ENCODE measurements around the gene C12orf43. TPM values are rescaled to one million over a fixed set of nuclear protein-coding genes. Genes with fewer than 3 reads are reported as not detected.

The C12orf43 gene
- total RNA-seq, 2 donors from 2014 or later, result 13.7 to 15.7 TPM

DNA sequence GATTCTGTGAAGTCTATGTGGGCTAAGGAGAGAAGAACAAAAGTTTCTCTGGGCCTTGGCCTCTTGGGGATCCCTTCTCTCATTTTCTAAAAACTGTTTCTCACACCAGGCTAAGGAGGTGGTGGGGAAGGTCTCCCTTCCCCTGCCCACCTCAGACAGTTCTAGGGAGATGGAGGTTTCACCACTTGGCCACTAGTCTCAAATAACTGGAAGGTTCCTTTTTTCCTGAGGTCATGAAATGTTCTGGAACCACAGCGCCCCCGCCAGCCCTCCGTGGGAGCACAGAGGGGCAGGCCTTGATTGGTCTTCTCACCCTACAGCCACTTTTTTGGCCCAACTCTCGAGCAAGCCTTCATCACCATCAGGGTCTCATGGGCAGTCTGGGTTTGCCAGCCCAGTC is 12.6 kb downstream of the C12orf43 start:
- intact Hi-C loops (cut with DNase I), result no loop called here
- DNase-seq (ENCODE audit: low spot score), result no peak

DNA sequence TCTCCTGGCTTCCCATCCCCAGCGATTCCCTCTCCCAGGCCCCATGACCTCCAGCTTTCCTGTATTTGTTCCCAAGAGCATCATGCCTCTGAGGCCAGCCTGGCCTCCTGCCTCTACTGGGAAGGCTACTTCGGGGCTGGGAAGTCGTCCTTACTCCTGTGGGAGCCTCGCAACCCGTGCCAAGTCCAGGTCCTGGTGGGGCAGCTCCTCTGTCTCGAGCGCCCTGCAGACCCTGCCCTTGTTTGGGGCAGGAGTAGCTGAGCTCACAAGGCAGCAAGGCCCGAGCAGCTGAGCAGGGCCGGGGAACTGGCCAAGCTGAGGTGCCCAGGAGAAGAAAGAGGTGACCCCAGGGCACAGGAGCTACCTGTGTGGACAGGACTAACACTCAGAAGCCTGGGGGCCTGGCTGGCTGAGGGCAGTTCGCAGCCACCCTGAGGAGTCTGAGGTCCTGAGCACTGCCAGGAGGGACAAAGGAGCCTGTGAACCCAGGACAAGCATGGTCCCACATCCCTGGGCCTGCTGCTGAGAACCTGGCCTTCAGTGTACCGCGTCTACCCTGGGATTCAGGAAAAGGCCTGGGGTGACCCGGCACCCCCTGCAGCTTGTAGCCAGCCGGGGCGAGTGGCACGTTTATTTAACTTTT is 14.3 kb downstream of the C12orf43 start:
- intact Hi-C loops (cut with DNase I), result no loop called here
- DNase-seq (ENCODE audit: low spot score), result peak; percentile 47

DNA sequence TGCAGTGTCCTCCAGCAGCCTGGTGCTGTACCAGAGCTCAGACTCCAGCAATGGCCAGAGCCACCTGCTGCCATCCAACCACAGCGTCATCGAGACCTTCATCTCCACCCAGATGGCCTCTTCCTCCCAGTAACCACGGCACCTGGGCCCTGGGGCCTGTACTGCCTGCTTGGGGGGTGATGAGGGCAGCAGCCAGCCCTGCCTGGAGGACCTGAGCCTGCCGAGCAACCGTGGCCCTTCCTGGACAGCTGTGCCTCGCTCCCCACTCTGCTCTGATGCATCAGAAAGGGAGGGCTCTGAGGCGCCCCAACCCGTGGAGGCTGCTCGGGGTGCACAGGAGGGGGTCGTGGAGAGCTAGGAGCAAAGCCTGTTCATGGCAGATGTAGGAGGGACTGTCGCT is 15.2 kb downstream of the C12orf43 start:
- peak; percentile 73 for DNase-seq (ENCODE audit: low spot score)
- intact Hi-C loops (cut with DNase I), result no loop called here

DNA sequence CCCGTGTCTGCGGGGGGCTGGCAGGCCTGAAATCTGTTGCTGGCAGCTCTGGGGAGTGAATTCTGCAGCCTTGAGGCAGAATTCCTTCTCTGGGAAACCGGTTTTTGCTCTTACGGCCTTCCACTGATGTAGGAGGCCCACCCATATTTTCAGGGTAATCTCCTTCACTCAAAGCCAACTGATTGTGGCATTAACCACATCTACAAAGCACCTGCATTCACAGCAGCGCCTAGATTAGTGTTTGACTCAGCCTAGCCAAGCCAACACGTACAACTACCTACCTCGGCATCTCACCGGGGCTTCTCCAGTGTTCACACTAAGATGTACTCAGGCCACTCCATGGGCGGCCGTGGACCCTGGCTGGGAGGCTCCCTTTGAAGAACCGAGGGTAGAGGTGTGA is 15.8 kb downstream of the C12orf43 start:
- intact Hi-C loops (cut with DNase I), result no loop called here
- DNase-seq (ENCODE audit: low spot score), result peak; percentile 62

DNA sequence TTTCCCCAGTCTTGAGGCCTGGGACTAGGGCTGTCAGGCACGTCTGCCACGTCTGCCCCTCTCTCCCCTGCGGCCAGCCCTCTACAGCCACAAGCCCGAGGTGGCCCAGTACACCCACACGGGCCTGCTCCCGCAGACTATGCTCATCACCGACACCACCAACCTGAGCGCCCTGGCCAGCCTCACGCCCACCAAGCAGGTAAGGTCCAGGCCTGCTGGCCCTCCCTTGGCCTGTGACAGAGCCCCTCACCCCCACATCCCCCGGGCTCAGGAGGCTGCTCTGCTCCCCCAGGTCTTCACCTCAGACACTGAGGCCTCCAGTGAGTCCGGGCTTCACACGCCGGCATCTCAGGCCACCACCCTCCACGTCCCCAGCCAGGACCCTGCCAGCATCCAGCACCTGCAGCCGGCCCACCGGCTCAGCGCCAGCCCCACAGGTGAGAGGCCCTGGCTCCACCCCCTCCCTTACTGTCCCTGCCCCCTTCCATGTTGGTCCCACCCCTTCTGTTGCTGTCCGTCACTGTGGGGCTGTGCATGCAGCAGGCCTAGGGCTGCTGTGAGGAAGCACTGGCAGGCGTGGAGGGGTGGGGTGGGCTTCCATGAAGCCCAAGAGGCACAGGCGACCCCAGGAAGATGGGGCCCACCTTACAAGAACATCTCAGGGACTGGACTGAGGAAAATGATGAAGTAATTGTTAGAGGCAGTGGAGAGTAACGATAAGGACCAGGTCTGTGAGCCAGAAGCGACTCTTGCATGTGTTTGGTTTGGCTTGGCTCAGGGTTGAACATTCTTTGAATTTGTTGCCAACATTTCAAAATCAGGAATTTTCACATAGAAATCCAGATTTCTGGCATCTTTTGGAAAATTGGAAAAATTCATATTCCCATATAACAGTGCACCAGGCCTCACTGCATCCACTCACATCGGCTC is 16.8 kb downstream of the C12orf43 start:
- intact Hi-C loops (cut with DNase I), result no loop called here
- no peak for DNase-seq (ENCODE audit: low spot score)

DNA sequence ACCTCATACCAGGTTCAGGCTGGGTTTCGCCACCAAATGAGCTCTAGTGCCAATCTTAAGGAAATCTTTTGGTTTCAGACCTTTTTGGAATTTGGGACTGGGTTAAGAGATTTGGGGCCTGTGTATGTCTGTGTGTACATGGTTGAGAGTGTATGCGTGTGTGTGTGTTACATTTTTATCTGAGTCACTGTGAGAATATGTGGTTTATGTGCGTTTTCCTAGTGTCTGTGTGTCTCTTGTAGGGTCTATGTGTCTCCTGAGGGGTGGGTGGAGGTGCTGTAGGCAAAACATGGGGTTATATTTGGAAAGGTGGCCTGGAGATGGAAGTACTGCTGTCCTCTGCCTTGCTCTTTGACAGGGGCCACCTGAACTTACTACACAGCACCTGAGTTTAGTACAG is 17.9 kb downstream of the C12orf43 start:
- no peak for DNase-seq (ENCODE audit: low spot score)
- intact Hi-C loops (cut with DNase I), result no loop called here

DNA sequence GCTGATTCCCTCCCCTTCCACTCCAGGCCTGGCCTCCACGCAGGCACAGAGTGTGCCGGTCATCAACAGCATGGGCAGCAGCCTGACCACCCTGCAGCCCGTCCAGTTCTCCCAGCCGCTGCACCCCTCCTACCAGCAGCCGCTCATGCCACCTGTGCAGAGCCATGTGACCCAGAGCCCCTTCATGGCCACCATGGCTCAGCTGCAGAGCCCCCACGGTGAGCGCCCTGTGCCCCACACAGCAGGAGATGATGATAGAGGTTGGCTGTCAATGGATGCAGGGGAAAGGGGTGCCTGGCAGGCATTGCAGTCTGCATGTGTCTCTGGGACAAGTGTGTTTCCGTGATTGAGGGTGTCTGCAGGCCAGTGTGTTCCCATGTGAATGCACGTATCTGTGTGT is 18.8 kb downstream of the C12orf43 start:
- intact Hi-C loops (cut with DNase I), result no loop called here
- DNase-seq (ENCODE audit: low spot score), result no peak

DNA sequence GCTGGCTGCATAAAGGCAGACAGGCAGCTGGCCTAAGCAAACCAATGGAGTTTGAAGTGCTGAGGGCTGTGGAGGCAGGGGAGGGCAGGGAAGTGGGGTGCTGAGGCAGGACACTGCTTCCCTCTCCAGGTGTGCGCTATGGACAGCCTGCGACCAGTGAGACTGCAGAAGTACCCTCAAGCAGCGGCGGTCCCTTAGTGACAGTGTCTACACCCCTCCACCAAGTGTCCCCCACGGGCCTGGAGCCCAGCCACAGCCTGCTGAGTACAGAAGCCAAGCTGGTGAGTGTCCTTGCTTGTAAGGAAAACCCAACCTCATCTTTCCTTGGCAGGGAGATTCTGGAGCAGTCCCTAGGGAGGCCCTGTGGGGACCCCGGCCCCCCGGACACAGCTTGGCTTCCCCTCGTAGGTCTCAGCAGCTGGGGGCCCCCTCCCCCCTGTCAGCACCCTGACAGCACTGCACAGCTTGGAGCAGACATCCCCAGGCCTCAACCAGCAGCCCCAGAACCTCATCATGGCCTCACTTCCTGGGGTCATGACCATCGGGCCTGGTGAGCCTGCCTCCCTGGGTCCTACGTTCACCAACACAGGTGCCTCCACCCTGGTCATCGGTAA is 20.0 kb downstream of the C12orf43 start:
- intact Hi-C loops (cut with DNase I), result no loop called here
- DNase-seq (ENCODE audit: low spot score), result no peak

DNA sequence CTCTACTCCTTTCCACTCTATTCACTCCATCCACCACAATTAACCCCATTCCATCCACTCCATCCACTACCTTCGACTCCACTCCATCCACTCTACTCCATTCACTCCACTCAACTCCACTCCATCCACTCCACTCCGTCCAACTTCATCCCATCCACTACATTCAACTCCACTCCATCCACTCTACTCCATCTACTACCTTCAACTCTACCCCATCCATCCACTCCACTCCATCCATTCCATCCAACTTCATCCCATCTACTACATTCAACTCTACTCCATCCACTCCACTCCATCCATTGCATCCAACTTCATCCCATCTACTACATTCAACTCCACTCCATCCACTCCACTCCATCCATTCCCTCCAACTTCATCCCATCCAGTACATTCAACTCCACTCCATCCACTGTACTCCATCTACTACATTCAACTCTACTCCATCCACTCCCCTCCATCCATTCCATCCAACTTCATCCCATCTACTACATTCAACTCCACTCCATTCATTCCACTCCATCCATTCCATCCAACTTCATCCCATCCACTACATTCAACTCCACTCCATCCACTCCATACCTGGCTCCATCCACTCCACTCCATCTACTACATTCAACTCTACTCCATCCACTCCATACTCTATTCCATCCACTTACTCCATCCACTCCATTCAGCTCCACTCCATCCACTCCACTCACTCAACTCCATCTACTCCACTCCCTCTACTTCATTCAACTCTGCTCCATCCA is 21.5 kb downstream of the C12orf43 start:
- intact Hi-C loops (cut with DNase I), result no loop called here
- no peak for DNase-seq (ENCODE audit: low spot score)

DNA sequence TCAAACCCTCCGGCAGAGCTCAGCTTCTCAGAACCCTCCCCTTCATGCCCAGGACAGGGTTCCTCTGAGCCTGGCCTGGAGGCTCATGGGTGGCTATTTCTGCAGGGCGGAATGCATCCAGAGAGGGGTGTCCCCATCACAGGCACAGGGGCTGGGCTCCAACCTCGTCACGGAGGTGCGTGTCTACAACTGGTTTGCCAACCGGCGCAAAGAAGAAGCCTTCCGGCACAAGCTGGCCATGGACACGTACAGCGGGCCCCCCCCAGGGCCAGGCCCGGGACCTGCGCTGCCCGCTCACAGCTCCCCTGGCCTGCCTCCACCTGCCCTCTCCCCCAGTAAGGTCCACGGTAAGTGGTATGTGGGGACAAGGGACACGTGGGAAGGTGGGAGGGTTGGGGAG is 22.2 kb downstream of the C12orf43 start:
- intact Hi-C loops (cut with DNase I), result no loop called here
- DNase-seq (ENCODE audit: low spot score), result no peak

DNA sequence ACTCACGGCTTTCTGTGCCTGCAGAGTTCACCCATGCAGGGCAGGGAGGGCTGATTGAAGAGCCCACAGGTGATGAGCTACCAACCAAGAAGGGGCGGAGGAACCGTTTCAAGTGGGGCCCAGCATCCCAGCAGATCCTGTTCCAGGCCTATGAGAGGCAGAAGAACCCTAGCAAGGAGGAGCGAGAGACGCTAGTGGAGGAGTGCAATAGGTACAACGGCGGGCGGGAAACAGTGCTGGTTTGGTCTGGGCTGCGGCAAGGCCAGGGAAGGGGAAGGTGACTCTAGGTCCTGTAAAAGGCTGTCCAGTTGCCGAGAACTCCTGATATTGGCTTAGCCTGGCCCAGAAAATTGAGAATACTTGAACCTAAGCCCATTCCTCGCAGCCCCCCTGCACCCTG is 22.8 kb downstream of the C12orf43 start:
- DNase-seq (ENCODE audit: low spot score), result no peak
- intact Hi-C loops (cut with DNase I), result no loop called here

DNA sequence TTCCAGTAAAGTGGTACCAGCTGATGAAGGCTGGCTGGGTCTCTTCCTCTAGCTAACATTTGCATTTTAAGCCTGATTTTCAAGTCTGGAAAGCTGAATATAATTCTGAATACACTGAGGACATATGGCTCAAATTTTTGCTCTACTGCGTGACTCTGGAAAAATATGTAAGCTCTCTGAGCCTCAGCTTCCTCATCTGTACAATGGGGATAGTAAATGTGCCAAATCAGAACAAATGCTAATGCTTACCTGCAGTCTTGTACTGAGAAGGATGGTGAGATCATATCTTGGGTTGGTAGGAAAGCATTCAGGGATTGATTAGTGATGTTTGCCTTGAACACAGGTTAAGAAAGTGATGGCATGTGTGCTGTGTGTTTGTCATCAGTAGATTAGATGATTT is 23.3 kb downstream of the C12orf43 start:
- intact Hi-C loops (cut with DNase I), result no loop called here
- DNase-seq (ENCODE audit: low spot score), result no peak

DNA sequence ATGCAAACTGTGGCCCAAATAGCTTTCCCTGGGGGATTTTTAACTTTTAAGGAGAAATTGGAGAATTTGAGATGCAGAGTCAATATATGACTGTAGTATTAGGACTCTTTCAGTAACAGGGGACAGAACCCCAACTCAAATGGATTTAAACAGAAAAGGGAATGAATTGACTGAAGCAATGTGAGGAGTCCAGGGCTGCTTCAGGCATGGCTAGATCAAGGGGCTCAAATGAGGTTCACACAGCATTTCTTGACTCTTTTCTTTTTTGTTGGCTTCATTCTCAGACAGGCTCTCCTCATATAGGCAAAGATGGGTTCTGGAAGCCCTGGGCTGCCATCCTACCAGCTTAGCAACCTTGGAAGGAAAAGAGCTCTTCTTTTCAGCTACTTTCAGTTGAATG is 24.3 kb downstream of the C12orf43 start:
- intact Hi-C loops (cut with DNase I), result no loop called here
- DNase-seq (ENCODE audit: low spot score), result no peak

DNA sequence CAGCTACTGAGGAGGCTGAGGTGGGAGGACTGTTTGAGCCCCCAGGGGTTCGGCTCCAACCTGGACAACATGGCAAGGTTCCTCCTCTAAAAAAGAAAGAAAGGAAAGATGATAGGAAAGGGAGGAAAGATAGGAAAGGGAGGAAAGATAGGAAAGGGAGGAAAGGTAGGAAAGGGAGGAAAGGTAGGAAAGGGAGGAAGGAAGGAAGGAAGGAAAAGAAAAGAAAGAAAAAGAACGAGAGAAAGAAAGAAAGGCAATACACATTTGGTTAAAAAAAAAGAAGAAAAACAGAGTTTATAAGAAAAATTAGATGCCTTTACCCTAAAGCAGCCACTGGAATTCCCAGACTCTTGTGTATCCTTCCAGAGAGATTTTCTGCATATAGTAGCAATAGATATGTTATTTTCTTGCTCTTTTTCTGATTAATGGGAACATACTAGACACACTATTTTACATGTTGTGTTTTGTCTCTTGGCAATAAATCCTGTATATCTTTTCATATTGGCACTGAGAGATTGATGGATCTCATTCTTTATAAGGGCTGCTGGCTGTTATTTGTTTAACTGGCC is 25.7 kb downstream of the C12orf43 start:
- no peak for DNase-seq (ENCODE audit: low spot score)
- intact Hi-C loops (cut with DNase I), result no loop called here

DNA sequence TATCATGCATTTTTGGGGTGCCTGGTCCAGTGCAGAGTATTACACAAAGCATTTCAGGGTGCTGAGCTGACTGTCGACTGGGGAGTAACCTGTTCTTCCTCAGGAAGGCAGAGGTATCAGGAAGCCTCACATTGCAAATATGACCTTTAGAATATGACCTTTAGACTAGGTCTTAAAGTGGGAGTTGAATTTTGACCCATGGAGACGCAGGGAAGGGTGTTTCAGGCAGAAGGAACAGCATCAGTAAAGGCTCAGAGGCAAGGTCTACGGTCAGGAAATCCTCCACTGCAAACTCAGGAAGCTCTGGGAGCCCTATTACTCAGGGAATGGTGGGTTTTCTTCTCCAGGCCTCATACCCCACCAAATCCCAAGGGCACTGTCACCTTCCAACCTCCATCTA is 26.6 kb downstream of the C12orf43 start:
- no peak for DNase-seq (ENCODE audit: low spot score)
- intact Hi-C loops (cut with DNase I), result no loop called here

DNA sequence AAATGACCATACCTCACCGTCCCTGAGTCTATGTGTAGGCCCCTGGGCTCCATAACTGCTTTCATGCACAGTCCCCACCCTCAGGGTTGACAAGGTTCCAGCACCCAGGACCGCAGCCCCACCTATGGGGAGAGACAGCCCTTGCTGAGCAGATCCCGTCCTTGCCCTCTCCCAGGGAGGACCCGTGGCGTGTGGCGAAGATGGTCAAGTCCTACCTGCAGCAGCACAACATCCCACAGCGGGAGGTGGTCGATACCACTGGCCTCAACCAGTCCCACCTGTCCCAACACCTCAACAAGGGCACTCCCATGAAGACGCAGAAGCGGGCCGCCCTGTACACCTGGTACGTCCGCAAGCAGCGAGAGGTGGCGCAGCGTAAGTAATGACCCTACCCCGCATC is 27.6 kb downstream of the C12orf43 start:
- DNase-seq (ENCODE audit: low spot score), result no peak
- intact Hi-C loops (cut with DNase I), result no loop called here

DNA sequence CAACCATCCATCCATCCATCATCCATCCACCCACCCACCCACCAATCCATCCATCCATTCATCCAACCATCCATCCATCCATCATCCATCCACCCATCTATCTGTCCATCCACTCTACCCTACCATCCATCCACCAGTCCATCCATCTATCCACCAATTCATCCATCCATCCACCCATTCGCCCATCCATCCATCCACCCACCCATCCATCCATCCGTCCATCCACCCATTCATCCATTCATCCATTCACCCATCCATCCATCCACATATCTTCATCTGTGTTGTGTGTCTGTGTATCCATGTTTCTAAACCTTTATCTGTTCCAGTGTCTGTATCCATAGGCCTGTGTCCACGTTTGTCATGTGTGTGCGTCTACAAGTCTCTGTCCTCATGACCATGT is 28.1 kb downstream of the C12orf43 start:
- DNase-seq (ENCODE audit: low spot score), result no peak
- intact Hi-C loops (cut with DNase I), result no loop called here

DNA sequence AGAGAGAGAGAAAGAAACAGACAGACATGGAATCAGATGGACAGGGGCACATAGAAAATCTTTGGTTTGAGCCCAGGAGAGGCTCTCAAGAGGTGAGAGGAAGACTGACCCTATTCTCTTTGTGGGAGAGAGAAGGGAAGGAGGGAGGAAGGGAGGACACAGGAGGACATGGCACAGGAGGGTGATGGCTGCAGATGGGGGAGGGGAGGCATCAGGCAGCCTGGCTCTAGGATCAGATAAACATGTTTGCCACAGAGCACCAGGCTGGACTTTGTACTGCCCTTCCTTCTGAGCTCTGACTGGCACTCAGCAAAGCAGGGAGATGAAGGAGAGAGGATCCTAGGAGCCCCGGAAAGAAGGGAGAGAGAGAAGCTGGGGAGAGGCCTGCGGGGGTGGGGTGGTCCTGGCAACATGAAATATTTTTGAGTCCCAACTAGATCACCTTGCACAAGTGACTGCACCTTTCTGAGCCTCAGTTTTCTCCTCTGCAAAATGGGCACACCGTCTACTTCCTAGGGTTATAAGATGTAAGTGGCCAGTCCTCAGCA is 31.9 kb downstream of the C12orf43 start:
- no peak for DNase-seq (ENCODE audit: low spot score)
- intact Hi-C loops (cut with DNase I), result no loop called here

DNA sequence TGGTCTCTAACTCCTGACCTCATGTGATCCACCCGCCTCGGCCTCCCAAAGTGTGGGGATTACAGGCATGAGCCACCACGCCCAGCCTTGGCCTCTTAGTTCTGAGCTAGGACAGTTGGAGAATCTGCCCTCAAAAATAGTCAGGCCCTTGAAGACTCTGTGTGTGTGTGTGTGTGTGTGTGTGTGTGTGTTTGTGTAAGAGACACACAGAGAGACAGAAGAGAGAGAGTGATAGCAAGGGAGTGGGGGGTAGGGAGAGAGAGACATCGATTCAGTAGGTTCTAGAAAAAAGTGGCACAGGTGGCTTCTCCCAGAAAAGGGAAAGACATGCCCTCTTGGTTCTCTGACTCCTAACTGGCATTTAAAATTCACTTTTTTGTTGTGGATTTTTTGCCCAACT is 32.5 kb downstream of the C12orf43 start:
- DNase-seq (ENCODE audit: low spot score), result no peak
- intact Hi-C loops (cut with DNase I), result no loop called here
